NCI-H146 treated with DMSO at 0.1 percent for 48 hours (cell line): Measurements from ENCODE around the gene SMNDC1.
A peak's percentile ranks its signal among the peaks of the same experiment; 100 is the strongest.
"Not testable (repeated sequence)": the region's sequence is repeated elsewhere in the genome, so short reads cannot be mapped to it uniquely, and the experiment has no call there.

Experiments used
- DNase-seq: peaks from one replicate; lab custom pipeline; 2025; ENCODE audit not compliant: unreplicated experiment; lab: John Stamatoyannopoulos, UW

The SMNDC1 gene

DNA sequence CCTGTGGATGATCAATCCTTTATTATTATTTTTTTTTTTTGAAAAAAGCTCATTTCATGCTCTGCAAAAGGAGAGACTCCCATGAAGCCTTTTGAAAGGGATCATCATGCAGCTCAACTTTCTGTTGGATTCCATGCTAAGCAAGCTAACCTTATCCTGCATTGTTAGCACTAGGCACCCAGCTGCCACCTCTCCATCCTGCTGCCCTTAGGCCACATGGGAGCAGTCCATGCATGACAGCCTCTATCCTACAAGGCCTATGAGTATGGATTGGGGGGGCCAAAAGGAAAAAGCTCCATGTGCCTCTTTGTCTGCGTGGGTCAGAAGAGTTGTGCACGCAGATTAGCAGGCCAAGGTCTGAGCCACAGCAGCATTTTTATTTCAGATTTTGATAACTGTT, 19.2 kb downstream of the SMNDC1 start:
- no peak for DNase-seq

DNA sequence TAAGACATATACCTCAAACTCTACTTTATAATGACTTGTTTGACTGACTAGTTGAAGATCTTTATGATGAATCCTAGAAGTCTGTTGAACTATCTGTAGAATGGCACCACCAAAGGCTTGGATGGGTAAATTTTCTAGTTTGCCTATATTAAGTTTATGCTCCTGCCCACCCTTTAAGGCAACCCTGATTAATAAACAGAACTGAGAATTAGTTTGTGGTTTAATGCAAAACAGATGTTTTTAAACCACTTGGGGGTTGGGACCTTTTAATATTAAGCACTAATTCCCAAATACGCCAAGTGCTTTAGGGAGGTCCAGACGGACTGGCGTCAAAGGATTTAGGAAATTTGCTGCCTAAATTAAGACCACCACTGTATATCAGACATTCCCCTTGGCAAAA, 20.5 kb downstream of the SMNDC1 start:
- DNase-seq, result no peak

DNA sequence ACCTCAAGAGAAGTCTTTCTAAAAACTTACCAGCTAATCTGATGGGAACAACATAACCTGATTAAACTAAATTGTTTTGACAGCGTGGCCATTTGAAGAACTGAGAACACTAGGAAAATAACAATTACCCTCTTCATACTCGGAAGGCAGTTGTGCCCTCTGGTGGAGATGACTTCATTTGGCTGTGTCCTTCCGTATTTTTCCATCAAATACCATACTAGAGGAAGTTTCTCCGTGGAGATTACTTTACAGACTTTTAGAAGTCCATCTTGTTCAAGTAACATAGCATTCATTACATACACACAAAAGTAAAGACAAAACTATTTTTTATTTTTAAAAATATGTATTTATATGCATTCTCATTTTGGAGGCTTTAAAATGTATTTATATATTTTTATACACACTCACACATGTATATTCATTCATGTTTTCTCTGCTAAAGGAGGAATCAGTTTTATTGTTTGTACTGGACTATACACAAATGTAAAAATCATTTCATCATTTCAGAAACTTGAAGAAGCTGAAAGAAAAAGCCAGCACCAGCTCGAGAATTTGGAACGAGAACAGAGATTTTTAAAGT, 25.2 kb downstream of the SMNDC1 start:
- peak; percentile 29 for DNase-seq

DNA sequence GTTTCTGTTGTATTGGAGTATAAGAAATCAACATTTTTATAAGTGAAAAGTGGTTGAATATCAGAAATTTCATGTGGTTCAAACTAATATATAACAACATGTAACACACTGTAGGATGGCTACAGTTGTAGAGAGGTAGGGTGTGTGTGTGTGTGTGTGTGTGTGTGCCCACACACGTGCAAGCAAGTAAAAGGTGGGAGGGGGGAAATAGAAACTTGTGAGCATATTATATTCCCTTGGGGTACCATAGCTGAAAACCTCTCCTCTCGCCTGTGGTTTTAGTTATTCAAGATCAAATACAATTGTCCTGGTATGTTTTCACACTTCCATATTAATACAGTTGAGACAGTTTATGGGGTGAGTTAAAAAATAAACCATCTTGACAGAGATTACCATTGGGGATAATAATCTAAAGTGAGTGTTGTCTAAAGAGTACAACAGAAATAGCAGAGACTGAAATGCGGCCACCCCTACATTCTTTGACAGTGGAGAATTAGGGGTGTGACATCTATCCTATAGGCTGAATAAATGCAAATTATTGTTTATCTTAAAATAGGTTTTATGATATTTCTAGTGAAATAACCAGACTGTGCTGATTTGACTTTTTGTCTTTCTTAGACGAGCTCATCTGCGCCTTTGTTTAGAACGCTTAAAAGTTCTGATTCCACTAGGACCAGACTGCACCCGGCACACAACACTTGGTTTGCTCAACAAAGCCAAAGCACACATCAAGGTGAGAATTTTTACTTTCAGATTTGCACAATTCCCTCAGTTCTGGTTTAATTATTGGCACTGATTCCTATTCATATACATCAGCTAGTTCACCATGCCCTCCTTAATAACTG, 25.9 kb downstream of the SMNDC1 start:
- no peak for DNase-seq

DNA sequence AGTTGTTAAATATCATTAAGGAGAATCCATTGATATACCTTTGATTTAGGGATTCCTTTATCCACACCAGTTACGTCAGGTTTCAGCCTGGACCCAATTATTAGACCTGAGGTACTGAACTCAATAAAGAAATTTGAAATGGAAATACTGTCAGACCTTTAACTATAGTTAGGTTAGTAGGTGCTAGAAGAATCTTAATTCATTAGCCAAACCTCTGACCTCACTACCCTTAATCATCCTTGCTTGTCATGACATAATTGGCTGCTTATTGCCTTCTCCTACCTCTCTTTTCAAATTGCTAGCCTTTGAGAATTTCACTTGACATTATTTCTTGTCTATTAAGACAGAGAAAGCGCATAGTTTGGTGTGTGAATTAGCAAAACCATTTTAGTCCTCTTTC, 27.1 kb downstream of the SMNDC1 start:
- no peak for DNase-seq

DNA sequence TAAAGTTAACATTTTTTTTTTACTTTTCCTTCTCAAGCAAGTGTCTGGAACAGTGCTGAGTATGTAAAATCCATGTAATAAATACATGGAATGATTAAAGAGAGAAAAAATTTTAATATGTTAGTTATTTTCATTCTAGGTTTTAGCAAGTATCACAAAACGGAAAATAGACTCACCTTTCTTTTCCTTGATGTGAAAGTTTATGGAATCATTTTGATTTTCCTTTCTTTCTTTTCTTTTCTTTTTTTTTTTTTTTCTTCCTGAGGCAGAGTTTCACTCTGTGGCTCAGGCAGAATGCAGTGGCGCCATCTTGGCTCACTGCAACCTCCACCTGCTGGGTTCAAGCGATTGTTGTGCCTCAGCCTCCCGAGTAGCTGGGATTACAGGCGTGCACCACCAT, 28.1 kb downstream of the SMNDC1 start:
- DNase-seq, result no peak

DNA sequence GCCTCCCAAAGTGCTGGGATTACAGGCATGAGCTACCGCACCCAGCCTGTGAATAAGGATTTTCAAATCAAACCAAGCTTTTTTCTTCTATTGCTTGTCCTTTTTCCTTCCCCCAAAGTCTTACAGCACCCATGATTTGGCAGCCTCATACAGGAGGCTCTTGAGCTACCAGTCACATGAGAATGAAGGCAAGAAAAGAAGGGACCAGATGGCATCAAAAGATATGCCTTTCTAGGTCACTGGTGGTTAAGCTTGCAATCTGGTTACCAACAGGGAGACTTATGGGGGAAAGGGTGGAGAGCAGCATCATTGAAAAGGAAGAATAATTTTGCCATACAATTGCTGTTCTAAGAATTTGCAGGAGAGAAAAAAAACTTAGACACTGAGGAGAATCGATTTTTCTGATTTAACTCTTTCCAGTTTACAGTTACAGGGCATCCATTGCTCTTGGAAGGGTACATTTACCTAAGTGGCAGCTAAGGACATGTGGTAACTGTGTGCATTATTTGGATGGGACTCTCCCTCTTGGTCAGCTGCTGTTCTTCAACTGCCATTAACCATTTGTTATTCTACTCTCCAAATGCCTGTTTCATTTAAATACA, 29.5 kb downstream of the SMNDC1 start:
- no peak for DNase-seq

DNA sequence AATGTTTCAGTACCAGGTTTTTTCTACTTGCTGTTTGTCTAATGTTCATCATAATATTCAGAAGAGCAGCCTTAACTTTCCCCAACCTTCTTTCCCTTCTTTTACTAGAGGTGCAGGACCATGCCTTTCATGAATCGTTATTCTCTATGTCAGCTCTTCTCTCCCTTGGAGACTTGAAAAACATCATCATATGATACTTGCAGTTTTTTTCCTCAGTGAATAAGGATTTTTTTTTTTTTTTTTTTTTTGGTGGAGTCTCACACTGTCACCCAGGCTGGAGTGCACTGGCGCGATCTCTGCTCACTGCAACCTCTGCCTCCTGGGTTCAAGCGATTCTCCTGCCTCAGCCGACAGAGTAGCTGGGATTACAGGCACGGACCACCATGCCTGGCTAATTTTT, 30.1 kb downstream of the SMNDC1 start:
- DNase-seq, result no peak

DNA sequence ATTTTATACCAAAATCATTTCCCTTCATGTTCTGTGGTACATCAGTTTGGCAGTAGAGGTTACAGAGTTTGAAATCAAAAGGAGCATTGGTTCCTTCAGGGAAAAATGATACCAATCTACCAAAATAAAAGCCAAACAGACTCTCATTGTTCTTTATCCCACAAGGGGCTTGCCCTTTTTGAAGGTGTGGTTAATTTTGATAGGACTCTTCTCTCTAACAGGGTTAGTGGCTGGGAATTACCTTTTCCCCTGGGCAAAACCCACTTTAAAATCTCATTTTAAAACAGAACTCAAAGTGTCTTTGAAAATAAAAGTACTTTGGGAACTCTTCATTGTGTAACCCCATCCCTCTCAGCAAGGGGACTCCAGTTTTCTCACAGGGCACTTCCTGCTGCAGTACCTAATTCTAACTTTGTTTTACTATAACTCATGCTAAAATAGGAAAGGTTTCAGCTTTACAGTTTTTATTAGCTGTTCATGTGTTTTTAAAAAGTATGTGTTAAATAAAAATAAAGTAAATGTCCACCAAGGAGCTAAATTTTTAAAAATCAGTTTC, 30.6 kb downstream of the SMNDC1 start:
- DNase-seq, result no peak

DNA sequence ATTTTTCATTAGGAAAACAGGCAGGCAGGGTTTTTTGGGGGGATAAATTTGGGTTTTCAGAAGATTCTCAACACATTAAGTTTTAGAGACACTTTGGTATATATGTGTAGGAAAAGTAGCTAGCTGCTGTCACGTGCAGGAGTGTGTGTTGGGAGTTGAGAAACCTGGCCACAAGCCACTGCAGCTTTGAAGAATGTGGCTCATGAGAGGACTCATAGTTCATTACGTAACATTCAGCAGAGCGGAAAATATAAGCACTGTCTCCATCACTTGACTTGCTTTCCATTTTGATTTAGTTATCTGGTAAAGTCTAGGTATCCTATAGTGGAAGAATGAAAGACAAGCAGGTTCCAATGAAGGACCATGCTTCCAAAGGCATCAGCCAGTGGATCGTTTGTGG, 31.2 kb downstream of the SMNDC1 start:
- DNase-seq, result no peak

DNA sequence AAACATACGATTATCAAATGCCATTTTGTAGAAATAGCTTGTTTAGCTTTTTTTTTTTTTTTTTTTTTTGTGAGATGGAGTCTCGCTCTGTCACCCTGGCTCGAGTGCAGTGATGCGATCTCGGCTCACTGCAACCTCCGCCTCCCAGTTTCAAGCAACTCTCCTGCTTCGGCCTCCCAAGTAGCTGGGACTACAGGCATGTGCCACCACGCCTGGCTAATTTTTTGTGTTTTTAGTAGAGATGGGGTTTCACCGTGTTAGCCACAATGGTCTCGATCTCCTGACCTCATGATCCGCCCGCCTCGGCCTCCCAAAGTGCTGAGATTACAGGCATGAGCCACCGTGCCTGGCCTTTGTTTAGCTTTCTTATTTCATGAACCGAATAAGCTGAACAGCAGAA, 31.7 kb downstream of the SMNDC1 start:
- not testable (repeated sequence) for DNase-seq

DNA sequence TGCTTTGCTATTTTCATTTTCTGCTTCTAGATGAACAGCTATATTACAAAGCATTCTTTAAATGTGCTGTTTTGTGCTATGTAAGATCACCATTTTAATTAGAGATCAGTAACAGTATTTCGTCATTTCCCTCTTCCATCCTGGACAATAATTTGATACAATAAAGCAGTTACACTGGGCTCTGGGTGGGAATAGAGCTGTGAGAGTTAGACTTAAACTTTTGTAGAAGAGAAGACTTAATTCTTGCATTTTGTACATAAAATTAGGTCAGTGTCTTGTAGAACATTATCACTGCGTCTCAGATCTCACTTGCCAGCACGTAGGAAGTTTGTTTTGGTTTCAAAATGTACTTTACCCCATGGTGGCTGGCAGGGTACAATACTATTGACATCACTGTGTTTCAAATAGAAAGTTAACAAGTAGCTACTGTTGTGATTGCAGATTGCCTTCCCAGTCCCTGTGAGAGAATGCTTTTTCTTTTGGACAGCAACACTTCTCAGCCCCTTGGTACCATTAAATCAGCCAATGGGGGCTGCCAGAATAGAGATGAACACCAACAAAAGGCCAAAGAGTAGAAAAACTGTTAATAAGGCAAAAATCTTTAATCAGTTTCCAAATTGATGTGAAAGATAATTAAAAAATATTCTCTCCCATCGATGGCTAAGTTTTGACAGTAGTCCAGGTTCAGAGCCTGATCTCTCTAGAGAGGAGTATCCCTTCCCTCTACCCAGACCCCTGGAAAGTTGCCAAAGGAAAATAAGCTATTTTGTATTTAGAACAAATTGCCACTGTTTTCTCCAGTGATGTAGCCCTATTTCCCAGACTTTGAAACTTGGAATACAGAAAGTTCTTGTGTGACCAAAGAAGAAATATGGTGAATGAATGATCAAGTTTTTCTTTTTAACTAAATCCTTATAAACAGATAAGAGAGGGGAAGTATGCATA, 35.1 kb downstream of the SMNDC1 start:
- DNase-seq, result no peak

DNA sequence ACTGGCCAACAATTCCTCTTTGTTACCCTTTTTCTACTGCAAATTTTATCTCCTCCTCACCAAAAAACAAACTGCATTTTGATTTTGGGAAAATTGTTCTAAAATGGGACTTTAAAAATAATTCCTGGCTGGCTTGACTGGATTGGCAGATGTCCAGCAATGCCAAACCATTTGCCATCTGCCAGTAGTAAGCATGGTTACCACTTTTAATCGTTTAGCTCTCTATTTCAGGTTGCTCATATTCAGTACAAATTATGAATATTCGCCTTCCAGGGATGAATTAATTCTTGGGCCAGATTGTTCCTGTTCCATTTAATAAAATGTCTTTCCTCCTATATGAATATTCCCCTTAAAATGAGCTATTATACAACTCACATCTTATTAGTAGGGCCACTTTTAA, 35.7 kb downstream of the SMNDC1 start:
- no peak for DNase-seq

DNA sequence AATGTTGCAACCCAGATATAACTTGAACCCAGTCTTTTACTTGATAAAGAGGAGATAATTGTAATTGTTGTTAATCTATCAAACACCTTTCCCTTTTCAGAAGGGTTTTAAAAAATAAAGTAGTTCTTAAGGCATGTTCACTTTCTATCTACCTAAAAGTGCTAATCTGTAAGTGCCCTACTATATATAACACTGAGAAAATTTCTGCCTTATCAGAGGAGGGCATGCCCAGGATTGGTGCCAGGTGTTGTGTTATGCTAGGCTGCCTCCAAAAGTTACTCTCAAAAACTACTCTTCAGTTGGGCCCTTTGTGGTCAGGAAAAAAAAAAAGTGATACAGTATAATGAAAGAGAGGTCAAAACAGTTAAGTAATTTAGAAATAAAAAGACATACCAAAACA, 36.3 kb downstream of the SMNDC1 start:
- no peak for DNase-seq

DNA sequence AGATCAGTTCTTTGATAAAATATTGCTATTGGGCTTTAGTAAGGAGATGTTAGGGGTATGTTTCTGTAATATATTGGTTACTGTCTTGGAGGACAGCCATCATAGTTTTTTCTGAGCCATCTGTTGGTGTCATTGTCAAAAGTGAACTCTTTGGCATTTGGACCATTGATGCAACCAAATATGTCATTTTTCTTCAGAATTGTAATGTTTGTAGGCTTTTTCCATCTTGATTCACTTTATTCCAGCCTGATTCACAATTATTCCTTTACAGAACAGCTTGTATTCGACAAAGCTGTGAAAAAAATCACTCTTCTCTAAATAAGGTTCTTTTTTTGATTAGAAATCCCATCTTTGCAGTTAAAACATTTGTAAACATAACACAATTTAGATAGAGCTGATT, 37.4 kb downstream of the SMNDC1 start:
- DNase-seq, result no peak

DNA sequence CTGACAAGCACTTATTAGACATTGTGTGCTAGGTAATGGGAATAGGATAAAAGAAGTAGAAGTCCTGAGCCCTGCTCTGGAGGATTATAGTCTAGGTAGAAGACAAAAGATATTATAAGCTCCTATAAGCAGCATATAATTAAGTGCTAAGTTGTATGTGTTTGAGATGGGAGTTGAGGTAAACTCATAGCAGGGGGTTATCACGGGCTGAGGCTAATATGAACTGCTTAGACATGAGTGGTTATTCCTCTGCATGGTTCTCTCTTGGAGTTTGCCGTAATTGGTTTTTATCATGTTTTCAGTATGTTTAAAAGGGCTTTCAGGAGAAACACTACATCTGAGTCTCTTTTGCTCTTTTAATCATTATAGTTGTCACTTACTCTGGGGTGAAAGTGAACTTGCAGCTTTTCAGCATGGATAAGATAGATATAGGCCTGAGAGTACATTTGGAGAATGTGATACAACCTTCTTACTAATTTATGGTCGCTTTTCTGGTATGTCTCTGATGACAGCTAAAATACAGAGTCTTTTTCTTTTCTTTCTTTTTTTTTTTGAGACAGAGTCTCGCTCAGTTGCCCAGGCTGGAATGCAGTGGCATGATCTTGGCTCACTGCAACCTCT, 39.0 kb downstream of the SMNDC1 start:
- DNase-seq, result no peak

DNA sequence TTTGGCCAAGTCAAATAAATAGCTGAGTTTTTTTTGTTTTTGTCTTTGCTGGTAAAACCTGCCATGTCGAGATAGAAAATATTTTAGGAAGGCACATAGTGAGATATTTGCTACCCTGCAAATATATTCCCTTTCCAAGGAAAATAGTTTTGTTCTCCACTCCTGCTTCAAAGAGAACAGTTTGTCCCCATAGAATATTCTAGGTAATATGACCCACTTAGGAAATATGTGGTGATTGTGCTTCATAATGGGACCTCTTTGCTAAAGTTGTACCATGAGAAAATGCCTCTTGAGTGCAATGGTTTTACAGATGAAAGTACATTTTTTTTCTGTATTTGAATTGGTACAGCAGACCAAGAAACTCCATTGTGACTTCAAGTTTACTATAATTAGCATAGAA, 41.6 kb downstream of the SMNDC1 start:
- DNase-seq, result no peak

DNA sequence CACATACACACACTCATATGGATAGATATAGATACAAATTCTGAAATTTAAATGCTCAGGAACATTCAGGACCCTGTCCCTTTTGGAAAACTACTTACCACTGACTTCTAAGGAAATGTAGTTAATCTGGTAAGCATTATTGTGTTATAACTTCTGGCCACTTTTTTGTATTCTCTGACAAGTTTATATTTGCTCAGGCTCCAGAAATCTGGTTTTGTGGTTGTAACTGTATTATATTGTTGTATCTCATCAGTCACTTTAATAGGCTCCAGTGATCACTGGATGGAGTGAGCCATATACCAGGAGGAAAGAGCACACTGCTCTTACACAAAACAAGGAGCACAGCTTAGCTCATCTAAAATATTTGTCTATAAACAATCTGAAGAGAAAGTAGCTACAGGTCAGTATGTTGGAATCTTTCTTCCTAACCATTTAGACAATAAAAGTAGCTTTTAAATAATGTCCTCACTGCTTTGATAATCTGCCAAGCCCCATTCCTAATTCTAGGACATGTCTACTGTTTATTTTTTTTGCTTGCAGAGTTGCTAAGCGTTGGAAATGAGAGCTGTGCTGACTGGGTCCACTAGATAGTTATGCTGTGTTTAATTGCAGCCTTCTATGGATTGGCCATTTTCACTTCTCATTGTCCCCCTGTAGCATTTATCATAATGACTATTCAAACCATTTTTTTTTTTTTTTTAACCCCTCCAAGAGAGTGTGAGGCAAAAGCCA, 43.8 kb downstream of the SMNDC1 start:
- DNase-seq, result no peak

DNA sequence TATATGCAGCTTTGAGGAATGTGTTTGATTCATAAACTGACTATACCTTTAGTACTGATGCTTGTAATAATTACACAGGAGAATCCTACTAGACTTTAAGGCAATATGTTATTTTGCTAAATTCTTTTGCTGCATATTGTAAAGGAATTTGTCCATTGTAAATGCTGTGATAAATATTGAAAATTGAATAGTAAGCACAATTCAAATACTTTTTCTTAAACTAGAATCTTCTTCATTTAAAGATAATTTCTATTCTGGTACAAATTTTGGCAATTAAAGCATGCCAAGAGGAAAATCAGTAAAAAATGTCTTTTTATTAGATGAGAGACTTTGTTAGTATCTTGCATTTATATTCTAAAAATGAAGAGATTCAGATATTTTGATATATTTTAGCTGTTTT, 45.4 kb downstream of the SMNDC1 start:
- no peak for DNase-seq

DNA sequence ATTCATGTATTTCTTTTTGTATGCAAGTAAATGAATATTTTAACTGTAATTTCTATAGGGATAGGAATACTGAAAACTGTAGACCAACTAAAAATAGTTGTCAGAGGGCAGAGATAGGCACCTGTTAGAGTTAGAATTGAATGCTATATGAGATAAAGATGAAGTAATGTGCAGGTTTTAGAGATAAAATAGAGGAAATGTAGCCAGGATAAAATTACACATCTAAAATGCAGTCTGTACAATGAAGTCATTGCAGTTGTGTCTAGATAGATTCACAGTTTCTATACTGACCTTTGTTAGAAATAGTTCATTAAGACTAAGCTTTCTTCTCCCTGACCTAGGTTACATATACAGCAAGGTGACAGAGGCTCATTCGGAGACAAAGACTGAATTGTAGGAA, 46.2 kb downstream of the SMNDC1 start:
- no peak for DNase-seq
